HepG2 (cell line): Measurements from ENCODE around the gene LGALS4. TPM values are rescaled to one million over a fixed set of nuclear protein-coding genes. Genes with fewer than 3 reads are reported as not detected.

Source experiments
- ARID2 ChIP-seq: sonication (generic); formaldehyde crosslinking; IDR thresholded peaks from 2 replicates; pipeline ENCODE4 v1.8.1; 2022; ENCODE audit warnings: mild to moderate bottlenecking, missing genetic modification reagents, borderline replicate concordance
- BRCA1 ChIP-seq: sonication (generic); formaldehyde crosslinking; IDR thresholded peaks from 2 replicates; pipeline ENCODE4 v1.4.0; 2020; ENCODE audit warnings: missing genetic modification reagents
- DMAP1 ChIP-seq: IDR thresholded peaks from 2 replicates; pipeline ENCODE4 v1.6.1; 2016
- DMTF1 ChIP-seq: sonication (generic); formaldehyde crosslinking; IDR thresholded peaks from 2 replicates; pipeline ENCODE4 v1.4.0; 2020; ENCODE audit warnings: mild to moderate bottlenecking, missing genetic modification reagents
- HDAC6 ChIP-seq: fragments of 200-600 bp; sonication (generic); IDR thresholded peaks from 2 replicates; pipeline ENCODE4 v1.7.0; 2017; ENCODE audit warnings: mild to moderate bottlenecking, antibody characterized with exemption, low read length, low read depth
- KDM5A ChIP-seq: fragments of 200-600 bp; sonication (generic); IDR thresholded peaks from 2 replicates; pipeline ENCODE4 v1.7.0; 2018; ENCODE audit warnings: antibody characterized with exemption, mild to moderate bottlenecking, low read length, borderline replicate concordance
- KLF6 ChIP-seq: IDR thresholded peaks from 2 replicates; pipeline ENCODE4 v1.8.0; 2016; ENCODE audit warnings: missing biosample characterization, missing genetic modification reagents
- MIER2 ChIP-seq: IDR thresholded peaks from 2 replicates; pipeline ENCODE4 v1.6.1; 2016; ENCODE audit warnings: missing biosample characterization, missing genetic modification reagents
- MLLT10 ChIP-seq: sonication (generic); formaldehyde crosslinking; IDR thresholded peaks from 2 replicates; pipeline ENCODE4 v1.4.0; 2020; ENCODE audit warnings: missing genetic modification reagents
- MTA3 ChIP-seq: sonication (generic); formaldehyde crosslinking; IDR thresholded peaks from 2 replicates; pipeline ENCODE4 v1.4.0; 2020; ENCODE audit warnings: missing genetic modification reagents
- PHB2 ChIP-seq: fragments of 450-650 bp; IDR thresholded peaks from 2 replicates; pipeline ENCODE4 v1.6.1; 2018; ENCODE audit not compliant: partially characterized antibody
- PHF20 ChIP-seq: sonication (generic); formaldehyde crosslinking; IDR thresholded peaks from 2 replicates; pipeline ENCODE4 v1.5.0; 2020; ENCODE audit warnings: mild to moderate bottlenecking, missing genetic modification reagents
- RBAK ChIP-seq: sonication (generic); formaldehyde crosslinking; IDR thresholded peaks from 2 replicates; pipeline ENCODE4 v1.5.1; 2020; ENCODE audit warnings: mild to moderate bottlenecking, missing genetic modification reagents
- SMARCC2 ChIP-seq: fragments of 450-650 bp; IDR thresholded peaks from 2 replicates; pipeline ENCODE4 v1.6.1; 2017; ENCODE audit warnings: antibody characterized with exemption, mild to moderate bottlenecking
- TBX2 ChIP-seq: sonication (generic); formaldehyde crosslinking; IDR thresholded peaks from 2 replicates; pipeline ENCODE4 v1.5.0; 2020; ENCODE audit warnings: missing genetic modification reagents, mild to moderate bottlenecking, borderline replicate concordance
- ZNF12 ChIP-seq: sonication (generic); formaldehyde crosslinking; IDR thresholded peaks from 2 replicates; pipeline ENCODE4 v1.5.0; 2020; ENCODE audit warnings: missing genetic modification reagents
- ZNF329 ChIP-seq: sonication (generic); formaldehyde crosslinking; IDR thresholded peaks from 2 replicates; pipeline ENCODE4 v1.9.0; 2021; ENCODE audit warnings: low read depth, mild to moderate bottlenecking, missing genetic modification reagents
- ZNF333 ChIP-seq: sonication (generic); formaldehyde crosslinking; IDR thresholded peaks from 2 replicates; pipeline ENCODE4 v1.4.0; 2020; ENCODE audit warnings: mild to moderate bottlenecking, missing genetic modification reagents, borderline replicate concordance
- ZNF33B ChIP-seq: sonication (generic); formaldehyde crosslinking; IDR thresholded peaks from 2 replicates; pipeline ENCODE4 v1.5.1; 2020; ENCODE audit warnings: mild to moderate bottlenecking, missing genetic modification reagents
- ZSCAN22 ChIP-seq: sonication (generic); formaldehyde crosslinking; IDR thresholded peaks from 2 replicates; pipeline ENCODE4 v1.4.0; 2020; ENCODE audit warnings: mild to moderate bottlenecking, missing genetic modification reagents
- ZZZ3 ChIP-seq: sonication (generic); formaldehyde crosslinking; IDR thresholded peaks from 2 replicates; pipeline ENCODE4 v1.4.0; 2020; ENCODE audit warnings: missing genetic modification reagents, mild to moderate bottlenecking, borderline replicate concordance
- polyA plus RNA-seq, 8 experiments: library from polyadenylated mRNA; depleted of rRNA in 3 of 8; stranded (reverse) in 7 of 8; unstranded in 1 of 8; fragments of >200 nt; fragmentation: Illumina TruSeq in 4 of 8; extraction: Trizol in 4 of 8; gene quantifications; 2 replicates each; pipeline versions ENCODE4 v1.2.1 to v1.2.3, GENCODE V29; 2011 to 2016; ENCODE audit warnings: low read depth in 4 of 8, missing spikeins in 1 of 8, mixed read lengths in 1 of 8; ENCODE audit not compliant: insufficient read depth in 1 of 8
- total RNA-seq, 5 experiments: library from RNA; depleted of rRNA; stranded (reverse); fragments of >200 nt; fragmentation: Illumina TruSeq; extraction: Trizol; gene quantifications; 2 replicates each; pipeline ENCODE4 v1.2.3, GENCODE V29; 2016; ENCODE audit warnings: low read depth in 1 of 5
- TF ChIP-seq, protein P1 (sequence below): sonication (generic); formaldehyde crosslinking; conservative IDR thresholded peaks from 2 replicates; pipeline ENCODE4 v1.5.0; 2020; ENCODE audit warnings: missing genetic modification reagents
- TF ChIP-seq, protein P2 (sequence below): sonication (generic); formaldehyde crosslinking; IDR thresholded peaks from 2 replicates; pipeline ENCODE4 v1.4.0; 2020; ENCODE audit warnings: mild to moderate bottlenecking, missing genetic modification reagents
- TF ChIP-seq, protein P3 (sequence below): sonication (generic); formaldehyde crosslinking; IDR thresholded peaks from 2 replicates; pipeline ENCODE4 v1.4.0; 2020; ENCODE audit warnings: missing genetic modification reagents
- TF ChIP-seq, protein P4 (sequence below): sonication (generic); formaldehyde crosslinking; IDR thresholded peaks from 2 replicates; pipeline ENCODE4 v1.8.1; 2023; ENCODE audit warnings: missing genetic modification reagents, inconsistent platforms, borderline replicate concordance

Gene LGALS4
- total and polyA plus RNA-seq, 2 of the 13 experiments (the other 11 are each of a cell fraction or from before 2014, with no cell fraction given): 0.24 to 0.71 TPM

GRCh38 chr19:38759590-38760003 lies 53.1 kb downstream of the LGALS4 start (continued):
- TF ChIP-seq DMTF1 (CRISPR knock-in tag): no peak
- no peak for TF ChIP-seq HDAC6
- no peak for TF ChIP-seq ZNF33B (CRISPR knock-in tag)
- no peak for TF ChIP-seq KDM5A
- no peak for TF ChIP-seq BRCA1 (CRISPR knock-in tag)
- TF ChIP-seq, protein P1, sequence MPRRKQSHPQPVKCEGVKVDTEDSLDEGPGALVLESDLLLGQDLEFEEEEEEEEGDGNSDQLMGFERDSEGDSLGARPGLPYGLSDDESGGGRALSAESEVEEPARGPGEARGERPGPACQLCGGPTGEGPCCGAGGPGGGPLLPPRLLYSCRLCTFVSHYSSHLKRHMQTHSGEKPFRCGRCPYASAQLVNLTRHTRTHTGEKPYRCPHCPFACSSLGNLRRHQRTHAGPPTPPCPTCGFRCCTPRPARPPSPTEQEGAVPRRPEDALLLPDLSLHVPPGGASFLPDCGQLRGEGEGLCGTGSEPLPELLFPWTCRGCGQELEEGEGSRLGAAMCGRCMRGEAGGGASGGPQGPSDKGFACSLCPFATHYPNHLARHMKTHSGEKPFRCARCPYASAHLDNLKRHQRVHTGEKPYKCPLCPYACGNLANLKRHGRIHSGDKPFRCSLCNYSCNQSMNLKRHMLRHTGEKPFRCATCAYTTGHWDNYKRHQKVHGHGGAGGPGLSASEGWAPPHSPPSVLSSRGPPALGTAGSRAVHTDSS (CRISPR knock-in tag): no peak
- TF ChIP-seq MTA3 (CRISPR knock-in tag): no peak
- TF ChIP-seq MLLT10: no peak
- no peak for TF ChIP-seq PHB2
- no peak for TF ChIP-seq MIER2
- TF ChIP-seq, protein P2, sequence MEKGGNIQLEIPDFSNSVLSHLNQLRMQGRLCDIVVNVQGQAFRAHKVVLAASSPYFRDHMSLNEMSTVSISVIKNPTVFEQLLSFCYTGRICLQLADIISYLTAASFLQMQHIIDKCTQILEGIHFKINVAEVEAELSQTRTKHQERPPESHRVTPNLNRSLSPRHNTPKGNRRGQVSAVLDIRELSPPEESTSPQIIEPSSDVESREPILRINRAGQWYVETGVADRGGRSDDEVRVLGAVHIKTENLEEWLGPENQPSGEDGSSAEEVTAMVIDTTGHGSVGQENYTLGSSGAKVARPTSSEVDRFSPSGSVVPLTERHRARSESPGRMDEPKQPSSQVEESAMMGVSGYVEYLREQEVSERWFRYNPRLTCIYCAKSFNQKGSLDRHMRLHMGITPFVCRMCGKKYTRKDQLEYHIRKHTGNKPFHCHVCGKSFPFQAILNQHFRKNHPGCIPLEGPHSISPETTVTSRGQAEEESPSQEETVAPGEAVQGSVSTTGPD (CRISPR knock-in tag): no peak
- TF ChIP-seq DMAP1 (CRISPR knock-in tag): peak; percentile 76
- TF ChIP-seq, protein P3, sequence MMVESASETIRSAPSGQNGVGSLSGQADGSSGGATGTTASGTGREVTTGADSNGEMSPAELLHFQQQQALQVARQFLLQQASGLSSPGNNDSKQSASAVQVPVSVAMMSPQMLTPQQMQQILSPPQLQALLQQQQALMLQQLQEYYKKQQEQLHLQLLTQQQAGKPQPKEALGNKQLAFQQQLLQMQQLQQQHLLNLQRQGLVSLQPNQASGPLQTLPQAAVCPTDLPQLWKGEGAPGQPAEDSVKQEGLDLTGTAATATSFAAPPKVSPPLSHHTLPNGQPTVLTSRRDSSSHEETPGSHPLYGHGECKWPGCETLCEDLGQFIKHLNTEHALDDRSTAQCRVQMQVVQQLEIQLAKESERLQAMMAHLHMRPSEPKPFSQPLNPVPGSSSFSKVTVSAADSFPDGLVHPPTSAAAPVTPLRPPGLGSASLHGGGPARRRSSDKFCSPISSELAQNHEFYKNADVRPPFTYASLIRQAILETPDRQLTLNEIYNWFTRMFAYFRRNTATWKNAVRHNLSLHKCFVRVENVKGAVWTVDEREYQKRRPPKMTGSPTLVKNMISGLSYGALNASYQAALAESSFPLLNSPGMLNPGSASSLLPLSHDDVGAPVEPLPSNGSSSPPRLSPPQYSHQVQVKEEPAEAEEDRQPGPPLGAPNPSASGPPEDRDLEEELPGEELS: peak; percentile 84
- no peak for TF ChIP-seq PHF20
- TF ChIP-seq, protein P4, sequence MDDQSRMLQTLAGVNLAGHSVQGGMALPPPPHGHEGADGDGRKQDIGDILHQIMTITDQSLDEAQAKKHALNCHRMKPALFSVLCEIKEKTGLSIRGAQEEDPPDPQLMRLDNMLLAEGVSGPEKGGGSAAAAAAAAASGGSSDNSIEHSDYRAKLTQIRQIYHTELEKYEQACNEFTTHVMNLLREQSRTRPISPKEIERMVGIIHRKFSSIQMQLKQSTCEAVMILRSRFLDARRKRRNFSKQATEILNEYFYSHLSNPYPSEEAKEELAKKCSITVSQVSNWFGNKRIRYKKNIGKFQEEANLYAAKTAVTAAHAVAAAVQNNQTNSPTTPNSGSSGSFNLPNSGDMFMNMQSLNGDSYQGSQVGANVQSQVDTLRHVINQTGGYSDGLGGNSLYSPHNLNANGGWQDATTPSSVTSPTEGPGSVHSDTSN: no peak
- no peak for TF ChIP-seq ZZZ3 (CRISPR knock-in tag)
- no peak for TF ChIP-seq ZNF329 (CRISPR knock-in tag)
- peak; percentile 55; the same call in 1 of the 2 replicates for TF ChIP-seq KLF6 (CRISPR knock-in tag)
- TF ChIP-seq RBAK (CRISPR knock-in tag): no peak
- TF ChIP-seq TBX2 (CRISPR knock-in tag): peak; percentile 87
- peak; percentile 76 for TF ChIP-seq ZNF12 (CRISPR knock-in tag)
- no peak for TF ChIP-seq ZSCAN22 (CRISPR knock-in tag)
- TF ChIP-seq ZNF333 (CRISPR knock-in tag): no peak
- TF ChIP-seq ARID2 (CRISPR knock-in tag): no peak; the same call in 1 of the 2 replicates
- 0 out of 2 replicates have a peak, but pooled peaks have one; percentile 43 for TF ChIP-seq SMARCC2
